ENCODE results near the gene CPXM1. TPM values are rescaled to one million over a fixed set of nuclear protein-coding genes. Genes with fewer than 3 reads are reported as not detected.

The CPXM1 gene
- total and polyA plus RNA-seq, 2 experiments from 2014 or later = 57.8 to 66.3 TPM

GRCh38 chr20:2794866-2795447, 5.5 kb downstream of the CPXM1 start:
- no peak overlapping the region for H3K27ac ChIP-seq
- H4K20me1 ChIP-seq (ENCODE audit: insufficient read depth, poor library complexity, severe bottlenecking) = no peaks in the 10 kb centered on the region
- H3K4me3 ChIP-seq = no peak overlapping the region
- no peaks in the 10 kb centered on the region for H3K36me3 ChIP-seq (replicated peaks; ENCODE audit: insufficient read depth, low read depth)
- no peaks in the 10 kb centered on the region for H3K79me2 ChIP-seq
- H3K9me3 ChIP-seq (ENCODE audit: low read depth) = no peaks in the 10 kb centered on the region
- H3K4me1 ChIP-seq (ENCODE audit: insufficient read depth) = peaks cover 1% of the 10 kb centered on the region
- TF ChIP-seq EZH2 (IDR thresholded peaks at IDR 0.05; ENCODE audit: borderline replicate concordance) (no peak), CTCF (IDR thresholded peaks at IDR 0.05; ENCODE audit: poor library complexity) (no peak), EZH2phosphoT487 (IDR thresholded peaks at IDR 0.05; ENCODE audit: low read depth, severe bottlenecking, unreplicated experiment) (no peak)
- H3K4me2 ChIP-seq = no peak overlapping the region
- H3K27me3 ChIP-seq = peaks cover 23% of the 10 kb centered on the region
- H3K9me2 ChIP-seq (replicated peaks; ENCODE audit: insufficient read depth) = no peaks in the 10 kb centered on the region
- DNase-seq (ENCODE audit: low spot score) = no peak
- 93% methylated on average over 11 of the region's 11 CpGs for WGBS (ENCODE audit: low lambda C conversion rate, missing lambda C conversion rate)
- no peak overlapping the region for H2AFZ ChIP-seq

GRCh38 chr20:2794202-2794748, 6.2 kb downstream of the CPXM1 start:
- H3K4me3 ChIP-seq = no peak overlapping the region
- no peak overlapping the region for H2AFZ ChIP-seq
- H3K9me3 ChIP-seq (ENCODE audit: low read depth) = no peaks in the 10 kb centered on the region
- no peak for DNase-seq (ENCODE audit: low spot score)
- H3K27ac ChIP-seq = no peak overlapping the region
- H3K4me1 ChIP-seq (ENCODE audit: insufficient read depth) = no peaks in the 10 kb centered on the region
- TF ChIP-seq EZH2phosphoT487 (IDR thresholded peaks at IDR 0.05; ENCODE audit: low read depth, severe bottlenecking, unreplicated experiment) = no peak
- TF ChIP-seq CTCF (IDR thresholded peaks at IDR 0.05; ENCODE audit: poor library complexity) = no peak
- no peak for TF ChIP-seq EZH2 (IDR thresholded peaks at IDR 0.05; ENCODE audit: borderline replicate concordance)
- no peak overlapping the region for H3K4me2 ChIP-seq
- 92% methylated on average over 23 of the region's 23 CpGs for WGBS (ENCODE audit: low lambda C conversion rate, missing lambda C conversion rate)
- H3K27me3 ChIP-seq = peaks cover 16% of the 10 kb centered on the region
- no peaks in the 10 kb centered on the region for H3K36me3 ChIP-seq (replicated peaks; ENCODE audit: insufficient read depth, low read depth)
- H3K79me2 ChIP-seq = no peaks in the 10 kb centered on the region
- H4K20me1 ChIP-seq (ENCODE audit: insufficient read depth, poor library complexity, severe bottlenecking) = no peaks in the 10 kb centered on the region
- H3K9me2 ChIP-seq (replicated peaks; ENCODE audit: insufficient read depth) = no peaks in the 10 kb centered on the region

DNA sequence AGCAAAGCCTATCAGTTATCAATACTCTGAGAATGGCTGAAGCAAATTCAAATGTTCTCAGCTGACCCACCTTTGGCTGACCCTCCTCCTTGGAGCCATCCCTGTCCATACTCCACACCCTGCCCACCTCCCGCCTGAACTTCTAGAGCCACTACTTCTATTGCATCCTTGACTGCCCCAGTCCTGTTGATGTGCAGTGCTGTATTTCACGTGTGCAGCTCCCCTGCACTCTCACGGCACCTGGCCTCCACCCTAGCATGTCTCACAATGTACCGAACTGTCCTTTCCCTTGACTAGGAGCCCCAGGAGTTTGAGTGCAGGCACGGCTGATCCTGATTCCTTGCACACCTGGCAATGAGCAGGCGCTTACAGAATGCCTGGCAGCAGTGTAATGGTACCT, 7.0 kb downstream of the CPXM1 start:
- H3K4me1 ChIP-seq (ENCODE audit: insufficient read depth) = no peaks in the 10 kb centered on the region
- H3K27ac ChIP-seq = no peak overlapping the region
- no peak overlapping the region for H2AFZ ChIP-seq
- TF ChIP-seq CTCF (IDR thresholded peaks at IDR 0.05; ENCODE audit: poor library complexity) (no peak), EZH2phosphoT487 (IDR thresholded peaks at IDR 0.05; ENCODE audit: low read depth, severe bottlenecking, unreplicated experiment) (no peak), EZH2 (IDR thresholded peaks at IDR 0.05; ENCODE audit: borderline replicate concordance) (no peak)
- no peaks in the 10 kb centered on the region for H3K36me3 ChIP-seq (replicated peaks; ENCODE audit: insufficient read depth, low read depth)
- peaks cover 14% of the 10 kb centered on the region for H3K27me3 ChIP-seq
- no peak overlapping the region for H3K4me3 ChIP-seq
- no peaks in the 10 kb centered on the region for H3K9me3 ChIP-seq (ENCODE audit: low read depth)
- WGBS (ENCODE audit: low lambda C conversion rate, missing lambda C conversion rate) = 95% methylated on average over 6 of the region's 6 CpGs
- H4K20me1 ChIP-seq (ENCODE audit: insufficient read depth, poor library complexity, severe bottlenecking) = no peaks in the 10 kb centered on the region
- no peak overlapping the region for H3K4me2 ChIP-seq
- DNase-seq (ENCODE audit: low spot score) = no peak
- no peaks in the 10 kb centered on the region for H3K9me2 ChIP-seq (replicated peaks; ENCODE audit: insufficient read depth)
- H3K79me2 ChIP-seq = no peaks in the 10 kb centered on the region

All from hepatocyte (in vitro differentiated cells).